HepG2 (cell line): ENCODE results near the gene SCT. TPM values are rescaled to one million over a fixed set of nuclear protein-coding genes. Genes with fewer than 3 reads are reported as not detected.
A peak's percentile ranks its signal among the peaks of the same experiment; 100 is the strongest.

ENCODE experiments used
- ATAC-seq: fragments of 200-7000 bp; cut with Tn5 transposase; 3 replicates; pipeline ENCODE4 v1.9.1; 2020; ENCODE audit warnings: mild to moderate bottlenecking, moderate library complexity
- BruUV-seq: library from RNA; stranded (reverse); fragments of 400-500 nt; replicated peaks from 2 replicates; lab custom pipeline; 2021; lab: Mats Ljungman, UMichigan
- CTCF ChIA-PET: fragments of 300-600 bp; formaldehyde crosslinking; extraction: SDS; loops from one replicate; lab custom pipeline; 2021; ENCODE audit warnings: low total read pairs, inconsistent platforms, low intra/inter-chr PET ratio; lab: Yijun Ruan, JAX
- POLR2A ChIA-PET: fragments of 350-600 bp; sonication (Branson Sonifier 250); formaldehyde crosslinking; loops from one replicate; lab custom pipeline; 2020; ENCODE audit warnings: antibody characterized with exemption, inconsistent platforms; lab: Yijun Ruan, JAX
- DNase-seq: peaks from one replicate; pipeline ENCODE4 v3.0.0-alpha.2; 2015; ENCODE audit warnings: low spot score
- FAIRE-seq: peaks from 3 replicates; lab custom pipeline; 2011; peaks lifted over from hg19 to GRCh38; lab: Jason Lieb, UNC
- H2AFZ ChIP-seq: one replicate; pipeline ENCODE4 v1.6.1; 2011; ENCODE audit warnings: low read length, inconsistent platforms
- H3K27ac ChIP-seq: fragments of 300-600 bp; 3 replicates; pipeline ENCODE4 v1.8.0; 2011; ENCODE audit warnings: mixed run types, mild to moderate bottlenecking, mixed read lengths, low read length, inconsistent platforms; ENCODE audit not compliant: insufficient read depth; ENCODE audit errors: extremely low read length
- H3K27me3 ChIP-seq, 2 experiments: fragments of 200-600 bp in 1 of 2; 2 replicates in 1 of 2; 3 replicates in 1 of 2; pipeline versions ENCODE4 v1.6.0 to v1.8.0; 2011; ENCODE audit warnings: low read length in 2 of 2, mild to moderate bottlenecking in 2 of 2, moderate library complexity in 2 of 2, inconsistent platforms in 1 of 2; ENCODE audit not compliant: insufficient read depth in 2 of 2, control insufficient read depth in 1 of 2
- H3K36me3 ChIP-seq, 2 experiments: fragments of 200-600 bp in 1 of 2; replicated peaks in 1 of 2; 2 replicates in 1 of 2; 3 replicates in 1 of 2; pipeline versions ENCODE4 v1.5.1 to v1.8.0; 2011; ENCODE audit warnings: low read length in 2 of 2, inconsistent platforms in 1 of 2; ENCODE audit not compliant: insufficient read depth in 2 of 2, control insufficient read depth in 1 of 2
- H3K4me1 ChIP-seq: 2 replicates; pipeline ENCODE4 v1.5.1; 2012; ENCODE audit warnings: low read length, inconsistent platforms; ENCODE audit not compliant: insufficient read depth
- H3K4me2 ChIP-seq: 2 replicates; pipeline ENCODE4 v1.6.0; 2011; ENCODE audit warnings: low read depth, low read length, inconsistent platforms
- H3K4me3 ChIP-seq, 3 experiments: fragments of 200-600 bp in 1 of 3; sonication (generic), shearing (Covaris generic) in 1 of 3; replicated peaks in 1 of 3; 2 replicates each; pipeline ENCODE4 v1.5.1; 2011 to 2016; ENCODE audit warnings: low read length in 3 of 3, inconsistent platforms in 2 of 3, low read depth in 2 of 3, mild to moderate bottlenecking in 2 of 3, control low read depth in 1 of 3, mixed read lengths in 1 of 3; ENCODE audit not compliant: insufficient read depth in 1 of 3
- H3K79me2 ChIP-seq: one replicate; pipeline ENCODE4 v1.6.1; 2011; ENCODE audit warnings: low read length, inconsistent platforms; ENCODE audit not compliant: insufficient read depth
- H3K9ac ChIP-seq: 2 replicates; pipeline ENCODE4 v1.6.0; 2011; ENCODE audit warnings: mild to moderate bottlenecking, low read depth, low read length, inconsistent platforms; ENCODE audit not compliant: insufficient read depth
- H3K9me3 ChIP-seq: 2 replicates; pipeline ENCODE4 v1.5.1; 2012; ENCODE audit warnings: mild to moderate bottlenecking, low read length
- H4K20me1 ChIP-seq: 2 replicates; pipeline ENCODE4 v1.6.0; 2011; ENCODE audit warnings: inconsistent platforms, mild to moderate bottlenecking, low read length, moderate library complexity; ENCODE audit not compliant: insufficient read depth
- AGO2 ChIP-seq: fragments of 200-400 bp; formaldehyde crosslinking; optimal IDR thresholded peaks from 2 replicates; pipeline ENCODE3; 2017; ENCODE audit warnings: mild to moderate bottlenecking, low read depth, low read length, moderate library complexity
- ELF3 ChIP-seq: IDR thresholded peaks from 2 replicates; pipeline ENCODE4 v1.6.1; 2016; ENCODE audit warnings: missing genetic modification reagents, missing compliant biosample characterization
- ELK4 ChIP-seq: sonication (generic); formaldehyde crosslinking; IDR thresholded peaks from 2 replicates; pipeline ENCODE4 v1.9.0; 2021; ENCODE audit warnings: missing genetic modification reagents, borderline replicate concordance
- IRX3 ChIP-seq: sonication (generic); formaldehyde crosslinking; IDR thresholded peaks from 2 replicates; pipeline ENCODE4 v1.8.1; 2023; ENCODE audit warnings: mild to moderate bottlenecking, low read depth, missing genetic modification reagents, borderline replicate concordance
- RBM22 ChIP-seq: fragments of 200-400 bp; formaldehyde crosslinking; optimal IDR thresholded peaks from 2 replicates; pipeline ENCODE3; 2017; ENCODE audit warnings: mild to moderate bottlenecking, low read length, moderate library complexity
- TEF ChIP-seq: sonication (generic); formaldehyde crosslinking; IDR thresholded peaks from 2 replicates; pipeline ENCODE4 v1.5.0; 2020; ENCODE audit warnings: missing genetic modification reagents
- TFDP2 ChIP-seq: sonication (generic); formaldehyde crosslinking; IDR thresholded peaks from 2 replicates; pipeline ENCODE4 v1.4.0; 2020; ENCODE audit warnings: missing genetic modification reagents
- TFE3 ChIP-seq: IDR thresholded peaks from 2 replicates; pipeline ENCODE4 v1.6.1; 2016
- WGBS: methylation state at CpG from one replicate; pipeline ENCODE4 v1.1.6; 2017; ENCODE audit warnings: low lambda C conversion rate; 5-methylcytosine and 5-hydroxymethylcytosine counted together
- in situ Hi-C: cut with HindIII; loops from 2 replicates; pipeline ENCODE4 v1.10.0; 2017; ENCODE audit warnings: low pct_unique_long_range_greater_than_20kb; ENCODE audit not compliant: extremely low pct_ligation_motif_present
- intact Hi-C: fragments of 100-400 bp; cut with micrococcal nuclease; formaldehyde crosslinking; loops from one replicate; pipeline ENCODE4 v1.10.0; 2022; ENCODE audit not compliant: unreplicated experiment
- polyA plus RNA-seq, 8 experiments: library from polyadenylated mRNA; depleted of rRNA in 3 of 8; stranded (reverse) in 7 of 8; unstranded in 1 of 8; fragments of >200 nt; fragmentation: Illumina TruSeq in 4 of 8; extraction: Trizol in 4 of 8; gene quantifications; 2 replicates each; pipeline versions ENCODE4 v1.2.1 to v1.2.3, GENCODE V29; 2011 to 2016; ENCODE audit warnings: low read depth in 4 of 8, missing spikeins in 1 of 8, mixed read lengths in 1 of 8; ENCODE audit not compliant: insufficient read depth in 1 of 8
- total RNA-seq, 5 experiments: library from RNA; depleted of rRNA; stranded (reverse); fragments of >200 nt; fragmentation: Illumina TruSeq; extraction: Trizol; gene quantifications; 2 replicates each; pipeline ENCODE4 v1.2.3, GENCODE V29; 2016; ENCODE audit warnings: low read depth in 1 of 5

The SCT gene
- total and polyA plus RNA-seq, 2 of the 13 experiments (the other 11 are each of a cell fraction or from before 2014, with no cell fraction given), result not detected

- Histone ChIP-seq H3K4me2 (no peak overlapping the region), H3K4me3 (no peak overlapping the region), H3K27me3 (no peaks in the 10 kb centered on the region), H3K79me2 (no peaks in the 10 kb centered on the region), H3K9ac (no peak overlapping the region), H2AFZ (no peak overlapping the region), H4K20me1 (no peaks in the 10 kb centered on the region), H3K4me1 (no peaks in the 10 kb centered on the region), H3K9me3 (no peaks in the 10 kb centered on the region), H3K27ac (no peak overlapping the region), H3K36me3 (peaks cover 2 to 18% of the 10 kb centered on the region in 2 experiments; a peak in 4 of 5 replicates)
- no peak for TF ChIP-seq ELK4
- peak; percentile 59 for TF ChIP-seq RBM22
- TF ChIP-seq AGO2, result peak; percentile 15
- no peak for TF ChIP-seq TFDP2 (CRISPR knock-in tag)
- no peak for TF ChIP-seq IRX3
- no peak for TF ChIP-seq TEF (CRISPR knock-in tag)
- no peak for TF ChIP-seq TFE3 (CRISPR knock-in tag)
- no peak for TF ChIP-seq ELF3
- WGBS, result 98% methylated on average over 20 of the region's 25 CpGs
- intact Hi-C loops, result loop anchor here (10.0 kb wide), 1 partner anchor 63 kb away; no protein-coding TSS in a partner anchor
- DNase-seq, result no peak
- FAIRE-seq, result no peak
- ChIA-PET CTCF (no interaction called here), POLR2A (no interaction called here)
- in situ Hi-C loops, result no loop called here
- no TSS peak for BruUV-seq
- ATAC-seq, result no peak
These were observed 8.9 kb downstream of the SCT start for GRCh38 chr11:617912-618682.
